ENCODE results near the gene TPRA1. TPM values are rescaled to one million over a fixed set of nuclear protein-coding genes. Genes with fewer than 3 reads are reported as not detected.

TPRA1 gene
- polyA plus RNA-seq, 3 donors from 2014 or later = 20.8 to 36.0 (median 31.5) TPM

- H3K36me3 Mint-ChIP-seq = no peaks in the 10 kb centered on the region
- no peak overlapping the region for H3K4me3 Mint-ChIP-seq
- H3K4me1 Mint-ChIP-seq = peaks cover 5 to 9% of the 10 kb centered on the region in 2 donors
- no peak overlapping the region for H3K27ac Mint-ChIP-seq
- no peaks in the 10 kb centered on the region for H3K9me3 Mint-ChIP-seq
- no peak for DNase-seq
- peaks cover 0 to 4% (median 2%) of the 10 kb centered on the region in 3 donors for H3K27me3 Mint-ChIP-seq (ENCODE audit: low read depth in 3 of 3)
Observed at GRCh38 chr3:127552038-127552437, 38.5 kb downstream of the TPRA1 start.

GRCh38 chr3:127551178-127551577 is 39.4 kb downstream of the TPRA1 start:
- peaks cover 0 to 4% (median 2%) of the 10 kb centered on the region in 3 donors for H3K27me3 Mint-ChIP-seq (ENCODE audit: low read depth in 3 of 3)
- no peak for DNase-seq
- H3K27ac Mint-ChIP-seq = no peak overlapping the region
- no peaks in the 10 kb centered on the region for H3K36me3 Mint-ChIP-seq
- peaks cover 9 to 16% of the 10 kb centered on the region in 2 donors for H3K4me1 Mint-ChIP-seq
- no peak overlapping the region for H3K4me3 Mint-ChIP-seq
- no peaks in the 10 kb centered on the region for H3K9me3 Mint-ChIP-seq

- Mint-ChIP-seq H3K9me3 (no peaks in the 10 kb centered on the region), H3K27me3 (ENCODE audit: low read depth in 3 of 3) (peaks cover 0 to 4% (median 2%) of the 10 kb centered on the region in 3 donors), H3K27ac (no peak overlapping the region), H3K4me1 (peaks cover 9 to 16% of the 10 kb centered on the region in 2 donors), H3K36me3 (no peaks in the 10 kb centered on the region), H3K4me3 (no peak overlapping the region)
- DNase-seq = no peak
Observed at GRCh38 chr3:127550468-127551157, 39.9 kb downstream of the TPRA1 start.

- H3K27me3 Mint-ChIP-seq (ENCODE audit: low read depth in 3 of 3) = peaks cover 0 to 4% (median 2%) of the 10 kb centered on the region in 3 donors
- H3K36me3 Mint-ChIP-seq = no peaks in the 10 kb centered on the region
- H3K4me1 Mint-ChIP-seq = peaks cover 9 to 16% of the 10 kb centered on the region in 2 donors
- H3K27ac Mint-ChIP-seq = no peak overlapping the region
- no peaks in the 10 kb centered on the region for H3K9me3 Mint-ChIP-seq
- no peak for DNase-seq
- no peak overlapping the region for H3K4me3 Mint-ChIP-seq
Observed at GRCh38 chr3:127549826-127550467, 40.6 kb downstream of the TPRA1 start.

GRCh38 chr3:127547761-127548605 is 42.5 kb downstream of the TPRA1 start:
- H3K4me1 Mint-ChIP-seq = peaks cover 9 to 16% of the 10 kb centered on the region in 2 donors
- no peaks in the 10 kb centered on the region for H3K36me3 Mint-ChIP-seq
- DNase-seq = peak; percentile 56 to 65 (median 59)

GRCh38 chr3:127546970-127547733 is 43.4 kb downstream of the TPRA1 start:
- H3K36me3 Mint-ChIP-seq = no peaks in the 10 kb centered on the region
- peak overlapping the region in 1 of 6 donors; percentile 35 for H3K27ac Mint-ChIP-seq
- peaks cover 9 to 16% of the 10 kb centered on the region in 2 donors for H3K4me1 Mint-ChIP-seq
- peaks cover 0 to 4% (median 2%) of the 10 kb centered on the region in 3 donors for H3K27me3 Mint-ChIP-seq (ENCODE audit: low read depth in 3 of 3)
- H3K9me3 Mint-ChIP-seq = no peaks in the 10 kb centered on the region
- DNase-seq = no peak
- peak overlapping the region; percentile 60 to 82 (median 70) for H3K4me3 Mint-ChIP-seq

More at GRCh38 chr3:127547761-127548605, 42.5 kb downstream of the TPRA1 start:
- Mint-ChIP-seq H3K4me3 (peak overlapping the region; percentile 70 to 93 (median 82)), H3K27ac (peak overlapping the region in 2 of 6 donors; percentile 41 to 57), H3K9me3 (no peaks in the 10 kb centered on the region), H3K27me3 (ENCODE audit: low read depth in 3 of 3) (peaks cover 0 to 4% (median 2%) of the 10 kb centered on the region in 3 donors)

GRCh38 chr3:127546554-127546953 is 44.0 kb downstream of the TPRA1 start:
- Mint-ChIP-seq H3K36me3 (no peaks in the 10 kb centered on the region), H3K4me3 (peak overlapping the region; percentile 60 to 82 (median 70)), H3K4me1 (peaks cover 9 to 16% of the 10 kb centered on the region in 2 donors), H3K27ac (peak overlapping the region in 2 of 6 donors; percentile 10 to 11), H3K9me3 (no peaks in the 10 kb centered on the region), H3K27me3 (ENCODE audit: low read depth in 3 of 3) (peaks cover 0 to 4% (median 2%) of the 10 kb centered on the region in 3 donors)
- no peak for DNase-seq

GRCh38 chr3:127545711-127546457 is 44.6 kb downstream of the TPRA1 start:
- Mint-ChIP-seq H3K4me3 (peak overlapping the region; percentile 39 to 70 (median 60)), H3K27me3 (ENCODE audit: low read depth in 3 of 3) (peaks cover 0 to 4% (median 2%) of the 10 kb centered on the region in 3 donors), H3K9me3 (no peaks in the 10 kb centered on the region), H3K4me1 (peaks cover 9 to 16% of the 10 kb centered on the region in 2 donors), H3K27ac (peak overlapping the region in 1 of 6 donors; percentile 79), H3K36me3 (no peaks in the 10 kb centered on the region)
- no peak for DNase-seq

- Mint-ChIP-seq H3K9me3 (no peaks in the 10 kb centered on the region), H3K27ac (no peak overlapping the region), H3K27me3 (ENCODE audit: low read depth in 3 of 3) (peaks cover 0 to 4% (median 4%) of the 10 kb centered on the region in 3 donors), H3K4me1 (peaks cover 9 to 16% of the 10 kb centered on the region in 2 donors), H3K4me3 (no peak overlapping the region), H3K36me3 (no peaks in the 10 kb centered on the region)
- no peak for DNase-seq
Observed at GRCh38 chr3:127545216-127545615, 45.3 kb downstream of the TPRA1 start.

- H3K27ac Mint-ChIP-seq = no peak overlapping the region
- no peaks in the 10 kb centered on the region for H3K36me3 Mint-ChIP-seq
- peaks cover 0 to 4% (median 4%) of the 10 kb centered on the region in 3 donors for H3K27me3 Mint-ChIP-seq (ENCODE audit: low read depth in 3 of 3)
- no peak for DNase-seq
- peaks cover 9 to 16% of the 10 kb centered on the region in 2 donors for H3K4me1 Mint-ChIP-seq
- H3K4me3 Mint-ChIP-seq = no peak overlapping the region
- H3K9me3 Mint-ChIP-seq = no peaks in the 10 kb centered on the region
Observed at GRCh38 chr3:127544803-127545201, 45.7 kb downstream of the TPRA1 start.

GRCh38 chr3:127544192-127544802 is 46.2 kb downstream of the TPRA1 start:
- no peaks in the 10 kb centered on the region for H3K36me3 Mint-ChIP-seq
- peaks cover 9 to 16% of the 10 kb centered on the region in 2 donors for H3K4me1 Mint-ChIP-seq
- no peaks in the 10 kb centered on the region for H3K9me3 Mint-ChIP-seq
- H3K27me3 Mint-ChIP-seq (ENCODE audit: low read depth in 3 of 3) = peaks cover 0 to 7% (median 4%) of the 10 kb centered on the region in 3 donors
- peak; percentile 32 to 44 (median 38) for DNase-seq
- peak overlapping the region in 1 of 5 donors; percentile 42 for H3K4me3 Mint-ChIP-seq
- H3K27ac Mint-ChIP-seq = peak overlapping the region in 1 of 6 donors; percentile 28

GRCh38 chr3:127543441-127543840 is 47.1 kb downstream of the TPRA1 start:
- Mint-ChIP-seq H3K27ac (no peak overlapping the region), H3K9me3 (no peaks in the 10 kb centered on the region), H3K27me3 (ENCODE audit: low read depth in 3 of 3) (peaks cover 0 to 8% (median 4%) of the 10 kb centered on the region in 3 donors), H3K36me3 (no peaks in the 10 kb centered on the region), H3K4me3 (no peak overlapping the region), H3K4me1 (peaks cover 9 to 16% of the 10 kb centered on the region in 2 donors)
- DNase-seq = no peak
